OCI-LY7 (cell line): ENCODE data around the gene PGK2.

Source experiments
- CTCF ChIP-seq: fragments of 200-600 bp; sonication (generic); conservative IDR thresholded peaks from 2 replicates; pipeline ENCODE4 v1.5.1; 2014; ENCODE audit warnings: mild to moderate bottlenecking, antibody characterized with exemption, low read length, moderate library complexity, mixed read lengths
- EZH2phosphoT487 ChIP-seq: fragments of 200-600 bp; sonication (generic); IDR thresholded peaks from 2 replicates; pipeline ENCODE4 v1.6.1; 2018; ENCODE audit warnings: low read depth, borderline replicate concordance, mild to moderate bottlenecking, mixed run types, antibody characterized with exemption, low read length, moderate library complexity, mixed read lengths

- TF ChIP-seq EZH2phosphoT487 (no peak), CTCF (no peak)
These were observed 22.4 kb downstream of the PGK2 start for GRCh38 chr6:49764571-49765236.
